ENCODE results near the gene BANP. TPM values are rescaled to one million over a fixed set of nuclear protein-coding genes. Genes with fewer than 3 reads are reported as not detected.
A peak's percentile ranks its signal among the peaks of the same experiment; 100 is the strongest.

Gene BANP
- total RNA-seq, 1 experiment from 2014 or later: 24.2 TPM

DNA sequence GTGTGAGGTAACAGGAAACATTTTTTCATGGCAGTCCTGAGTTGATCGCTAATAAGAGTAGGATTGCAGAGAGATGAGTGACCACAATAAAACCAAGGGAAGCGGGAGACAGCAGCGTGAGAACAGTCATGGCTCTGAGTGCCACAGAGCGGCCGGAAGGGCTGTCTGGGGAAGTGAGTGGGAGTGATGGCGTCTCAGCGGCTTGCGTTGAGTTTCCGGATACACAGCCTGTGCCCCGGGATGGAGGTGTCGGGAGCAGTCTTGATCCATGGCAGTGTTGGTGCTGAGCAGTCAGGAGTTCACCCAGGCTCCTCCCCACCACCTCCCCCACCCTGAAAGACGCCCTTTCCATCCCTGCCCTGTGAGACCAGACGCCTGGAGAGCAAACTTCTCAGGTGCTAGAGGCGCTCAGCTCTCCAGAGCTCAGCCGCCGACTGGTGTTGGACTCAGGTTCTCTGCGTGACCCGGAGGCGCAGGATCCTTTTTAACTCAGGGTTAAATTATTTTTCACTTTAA lies 59.8 kb downstream of the BANP start:
- no peaks in the 10 kb centered on the region for H3K79me2 ChIP-seq (ENCODE audit: low read length)
- TF ChIP-seq EZH2phosphoT487 (IDR thresholded peaks at IDR 0.05; ENCODE audit: borderline replicate concordance, low read length) (no peak), EZH2 (IDR thresholded peaks at IDR 0.05; ENCODE audit: low read length, unreplicated experiment) (no peak)
- TF ChIP-seq, protein P1, sequence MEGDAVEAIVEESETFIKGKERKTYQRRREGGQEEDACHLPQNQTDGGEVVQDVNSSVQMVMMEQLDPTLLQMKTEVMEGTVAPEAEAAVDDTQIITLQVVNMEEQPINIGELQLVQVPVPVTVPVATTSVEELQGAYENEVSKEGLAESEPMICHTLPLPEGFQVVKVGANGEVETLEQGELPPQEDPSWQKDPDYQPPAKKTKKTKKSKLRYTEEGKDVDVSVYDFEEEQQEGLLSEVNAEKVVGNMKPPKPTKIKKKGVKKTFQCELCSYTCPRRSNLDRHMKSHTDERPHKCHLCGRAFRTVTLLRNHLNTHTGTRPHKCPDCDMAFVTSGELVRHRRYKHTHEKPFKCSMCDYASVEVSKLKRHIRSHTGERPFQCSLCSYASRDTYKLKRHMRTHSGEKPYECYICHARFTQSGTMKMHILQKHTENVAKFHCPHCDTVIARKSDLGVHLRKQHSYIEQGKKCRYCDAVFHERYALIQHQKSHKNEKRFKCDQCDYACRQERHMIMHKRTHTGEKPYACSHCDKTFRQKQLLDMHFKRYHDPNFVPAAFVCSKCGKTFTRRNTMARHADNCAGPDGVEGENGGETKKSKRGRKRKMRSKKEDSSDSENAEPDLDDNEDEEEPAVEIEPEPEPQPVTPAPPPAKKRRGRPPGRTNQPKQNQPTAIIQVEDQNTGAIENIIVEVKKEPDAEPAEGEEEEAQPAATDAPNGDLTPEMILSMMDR (conservative IDR thresholded peaks at IDR 0.05; ENCODE audit: low read depth, low read length): no peak
- H3F3A ChIP-seq (ENCODE audit: low read length, unreplicated experiment): no peaks in the 10 kb centered on the region
- ATAC-seq (no peak), DNase-seq (no peak)
- H3K27ac ChIP-seq (ENCODE audit: low read length): no peak overlapping the region
- peaks cover 20% of the 10 kb centered on the region for H3K4me1 ChIP-seq (ENCODE audit: insufficient read depth, low read length)
- intact Hi-C loops (cut with micrococcal nuclease): no loop called here
- ChIA-PET CTCF (no interaction called here), POLR2A (ENCODE audit: unreplicated experiment) (no interaction called here)
- no peak overlapping the region for H3K4me3 ChIP-seq (ENCODE audit: low read length)
- no TSS peak for BruUV-seq (replicated peaks)
- no peak overlapping the region for H2AFZ ChIP-seq (ENCODE audit: low read length)
- H3K9me2 ChIP-seq (replicated peaks; ENCODE audit: low read length): no peaks in the 10 kb centered on the region
- no peak overlapping the region for H3K4me2 ChIP-seq (ENCODE audit: low read length)
- H3K36me3 ChIP-seq (ENCODE audit: low read depth, low read length): peaks cover 3% of the 10 kb centered on the region; the same call in 1 of the 2 replicates
- H3K9ac ChIP-seq (ENCODE audit: low read length): no peak overlapping the region
- no peaks in the 10 kb centered on the region for H3K27me3 ChIP-seq (ENCODE audit: low read length)
- H3K9me3 ChIP-seq (ENCODE audit: low read length): no peaks in the 10 kb centered on the region
- no peaks in the 10 kb centered on the region for H4K20me1 ChIP-seq (ENCODE audit: low read length)

DNA sequence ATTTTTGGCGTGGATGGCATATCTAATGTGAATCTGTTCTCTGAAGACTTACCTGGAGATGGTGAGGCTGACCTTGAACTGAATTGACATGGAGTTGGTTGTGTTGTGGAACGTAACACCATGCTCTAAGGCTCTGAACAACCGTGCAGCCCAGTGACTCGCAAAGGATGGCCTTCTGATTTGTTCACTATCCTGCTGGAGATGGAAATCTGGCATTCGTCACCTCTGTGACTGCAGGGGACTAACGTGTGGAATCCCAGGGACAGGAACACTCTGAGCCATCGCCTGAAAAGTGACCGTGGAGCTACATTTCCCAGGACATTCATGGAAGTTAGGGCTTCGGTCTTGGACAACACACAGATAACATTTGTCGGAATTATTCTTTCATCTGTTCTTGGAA lies 61.1 kb downstream of the BANP start:
- BruUV-seq (replicated peaks): no TSS peak
- no peak overlapping the region for H2AFZ ChIP-seq (ENCODE audit: low read length)
- no peaks in the 10 kb centered on the region for H4K20me1 ChIP-seq (ENCODE audit: low read length)
- no peak overlapping the region for H3K9ac ChIP-seq (ENCODE audit: low read length)
- ATAC-seq (no peak), DNase-seq (no peak)
- H3K9me2 ChIP-seq (replicated peaks; ENCODE audit: low read length): no peaks in the 10 kb centered on the region
- H3K4me2 ChIP-seq (ENCODE audit: low read length): no peak overlapping the region
- peaks cover 3% of the 10 kb centered on the region; the same call in 1 of the 2 replicates for H3K36me3 ChIP-seq (ENCODE audit: low read depth, low read length)
- intact Hi-C loops (cut with micrococcal nuclease): no loop called here
- H3K4me3 ChIP-seq (ENCODE audit: low read length): no peak overlapping the region
- no peak overlapping the region for H3K27ac ChIP-seq (ENCODE audit: low read length)
- no peak for TF ChIP-seq EZH2phosphoT487 (IDR thresholded peaks at IDR 0.05; ENCODE audit: borderline replicate concordance, low read length)
- TF ChIP-seq, protein P1 (conservative IDR thresholded peaks at IDR 0.05; ENCODE audit: low read depth, low read length): no peak
- TF ChIP-seq EZH2 (IDR thresholded peaks at IDR 0.05; ENCODE audit: low read length, unreplicated experiment): no peak
- H3K9me3 ChIP-seq (ENCODE audit: low read length): no peaks in the 10 kb centered on the region
- no peaks in the 10 kb centered on the region for H3K27me3 ChIP-seq (ENCODE audit: low read length)
- H3K4me1 ChIP-seq (ENCODE audit: insufficient read depth, low read length): peaks cover 20% of the 10 kb centered on the region
- CTCF ChIA-PET: no interaction called here
- POLR2A ChIA-PET (ENCODE audit: unreplicated experiment): no interaction called here
- H3F3A ChIP-seq (ENCODE audit: low read length, unreplicated experiment): no peaks in the 10 kb centered on the region
- no peaks in the 10 kb centered on the region for H3K79me2 ChIP-seq (ENCODE audit: low read length)

DNA sequence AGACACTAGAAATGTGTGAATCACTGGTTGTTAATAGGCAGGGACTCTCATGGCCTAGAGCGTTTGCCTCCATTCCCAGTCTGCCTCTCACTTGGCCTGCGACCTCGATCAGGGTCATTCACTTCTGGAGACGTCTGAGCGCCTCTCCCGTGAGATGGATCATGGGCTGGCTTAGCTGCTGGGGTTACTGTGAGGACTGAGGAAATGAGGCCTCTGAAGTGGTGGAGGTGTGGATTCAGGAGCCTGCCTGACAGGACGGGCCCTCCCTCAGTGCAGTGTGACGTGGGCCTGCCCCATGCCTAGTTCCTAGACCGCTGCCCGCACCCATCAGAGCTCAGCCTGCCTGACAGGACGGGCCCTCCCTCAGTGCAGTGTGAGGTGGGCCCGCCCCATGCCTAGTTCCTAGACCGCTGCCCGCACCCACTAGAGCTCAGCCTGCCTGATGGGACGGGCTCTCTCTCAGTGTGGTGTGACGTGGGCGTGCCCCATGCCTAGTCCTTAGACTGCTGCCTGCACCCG lies 61.9 kb downstream of the BANP start:
- peak overlapping the region; percentile 84 for H3K27ac ChIP-seq (ENCODE audit: low read length)
- H3K9ac ChIP-seq (ENCODE audit: low read length): peak overlapping the region; percentile 67
- H3K4me1 ChIP-seq (ENCODE audit: insufficient read depth, low read length): peaks cover 20% of the 10 kb centered on the region
- H2AFZ ChIP-seq (ENCODE audit: low read length): no peak overlapping the region
- ATAC-seq (no peak; the same call in 1 of the 2 replicates), DNase-seq (no peak)
- H3K79me2 ChIP-seq (ENCODE audit: low read length): no peaks in the 10 kb centered on the region
- no peak overlapping the region for H3K4me2 ChIP-seq (ENCODE audit: low read length)
- POLR2A ChIA-PET (ENCODE audit: unreplicated experiment): no interaction called here
- intact Hi-C loops (cut with micrococcal nuclease): no loop called here
- BruUV-seq (replicated peaks): no TSS peak
- CTCF ChIA-PET: interaction anchor here (0.7 kb wide), 1 partner anchor 62 kb away, joined by 3 read pairs; the partner anchor contains the start of gene BANP
- no peaks in the 10 kb centered on the region for H4K20me1 ChIP-seq (ENCODE audit: low read length)
- TF ChIP-seq, protein P1 (conservative IDR thresholded peaks at IDR 0.05; ENCODE audit: low read depth, low read length): no peak
- no peak for TF ChIP-seq EZH2 (IDR thresholded peaks at IDR 0.05; ENCODE audit: low read length, unreplicated experiment)
- TF ChIP-seq EZH2phosphoT487 (IDR thresholded peaks at IDR 0.05; ENCODE audit: borderline replicate concordance, low read length): no peak
- no peaks in the 10 kb centered on the region for H3F3A ChIP-seq (ENCODE audit: low read length, unreplicated experiment)
- H3K4me3 ChIP-seq (ENCODE audit: low read length): no peak overlapping the region
- no peaks in the 10 kb centered on the region for H3K9me3 ChIP-seq (ENCODE audit: low read length)
- peaks cover 3% of the 10 kb centered on the region; the same call in 1 of the 2 replicates for H3K36me3 ChIP-seq (ENCODE audit: low read depth, low read length)
- no peaks in the 10 kb centered on the region for H3K9me2 ChIP-seq (replicated peaks; ENCODE audit: low read length)
- H3K27me3 ChIP-seq (ENCODE audit: low read length): no peaks in the 10 kb centered on the region

All from PC-3 (cell line).